Stomach (tissue), 9 donors: ENCODE measurements around the gene GPR32. TPM values are rescaled to one million over a fixed set of nuclear protein-coding genes. Genes with fewer than 3 reads are reported as not detected.

Experiments used
- DNase-seq, 2 donors: peaks; one replicate each; pipeline versions ENCODE4 v3.0.0 to v3.0.0-alpha.2; 2013 to 2019
- H3K27ac ChIP-seq, 5 donors: fragments of 200-600 bp in 4 of 5; sonication (generic) in 4 of 5; one replicate each; pipeline ENCODE4 v1.5.1; 2013 to 2019; ENCODE audit warnings: mild to moderate bottlenecking in 1 of 5, moderate library complexity in 1 of 5
- H3K27me3 ChIP-seq, 3 donors: fragments of 200-600 bp; sonication (generic); one replicate each; pipeline ENCODE4 v1.5.1; 2017 to 2019; ENCODE audit warnings: mixed run types in 1 of 3
- H3K36me3 ChIP-seq, 4 donors: fragments of 200-600 bp; sonication (generic); 1 replicate in 3 of 4; 2 replicates in 1 of 4; pipeline ENCODE4 v1.5.1; 2016 to 2019
- H3K4me1 ChIP-seq, 4 donors: fragments of 200-600 bp; sonication (generic); one replicate each; pipeline ENCODE4 v1.5.1; 2016 to 2019
- H3K4me3 ChIP-seq, 4 donors: fragments of 200-600 bp; sonication (generic) in 3 of 4; one replicate each; pipeline ENCODE4 v1.5.1; 2016 to 2019; ENCODE audit warnings: mild to moderate bottlenecking in 1 of 4
- H3K9me3 ChIP-seq, 4 donors: fragments of 200-600 bp; sonication (generic); one replicate each; pipeline ENCODE4 v1.5.1; 2016 to 2019
- CTCF ChIP-seq, 7 experiments: fragments of 450-650 bp in 4 of 7; fragments of 200-600 bp in 3 of 7; sonication (generic) in 3 of 7; IDR thresholded peaks; one replicate each; pipeline ENCODE4 v1.5.1; 2016 to 2019; ENCODE audit warnings: antibody characterized with exemption in 7 of 7, control low read depth in 2 of 7, mild to moderate bottlenecking in 1 of 7
- EP300 ChIP-seq: sonication (generic); formaldehyde crosslinking; IDR thresholded peaks from one replicate; pipeline ENCODE4 v1.6.1; 2017; ENCODE audit warnings: antibody characterized with exemption
- POLR2A ChIP-seq, 4 donors: fragments of 450-650 bp; IDR thresholded peaks; one replicate each; pipeline ENCODE4 v1.6.1; 2016; ENCODE audit warnings: antibody characterized with exemption in 4 of 4, control low read depth in 2 of 4, mild to moderate bottlenecking in 1 of 4, moderate library complexity in 1 of 4
- POLR2AphosphoS5 ChIP-seq, 3 donors: sonication (generic); formaldehyde crosslinking; IDR thresholded peaks; one replicate each; pipeline ENCODE4 v1.6.1; 2016; ENCODE audit warnings: antibody characterized with exemption in 3 of 3
- whole genome bisulfite sequencing, 5 donors: extraction: QIAGEN DNeasy Blood & Tissue Kit in 3 of 5; methylation state at CpG; one replicate each; pipeline versions ENCODE4 v1.1.5 to v1.1.7; 2013 to 2018; 5-methylcytosine and 5-hydroxymethylcytosine counted together
- intact Hi-C: fragments of 100-400 bp; cut with DNase I; formaldehyde crosslinking; loops from one replicate; pipeline ENCODE4 v1.15.1; 2023; ENCODE audit warnings: low total_unique reads
- polyA plus RNA-seq, 3 donors: library from polyadenylated mRNA; stranded (reverse); fragments of 200-250 nt; gene quantifications; one replicate each; pipeline ENCODE4 v1.2.3, GENCODE V29; 2013
- total RNA-seq, 5 donors: library from RNA; depleted of rRNA; stranded (reverse); fragments of >200 nt; gene quantifications; one replicate each; pipeline versions ENCODE4 v1.1.0 to v1.2.3, GENCODE V29; 2014 to 2016
- donor health status: healthy with polysubstance abuse.
- donor health status: Bipolar disorder and iron deficiency.
- donor health status: healthy.

GPR32 gene
- total and polyA plus RNA-seq, 8 donors = not detected

DNA sequence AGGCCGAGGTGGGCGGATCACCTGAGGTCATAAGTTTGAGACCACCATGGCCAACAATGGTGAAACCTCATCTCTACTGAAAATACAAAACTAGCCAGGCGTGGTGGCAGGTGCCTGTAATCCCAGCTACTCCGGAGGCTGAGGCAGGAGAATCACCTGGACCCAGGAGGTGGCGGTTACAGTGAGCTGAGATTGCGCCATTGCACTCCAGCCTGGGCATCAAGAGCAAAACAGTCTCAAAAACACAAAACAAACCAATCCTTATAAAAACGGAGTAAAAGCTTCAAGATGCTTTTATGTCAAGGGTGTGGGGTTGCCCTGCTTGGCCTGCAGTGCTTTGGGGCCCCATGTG lies 27.1 kb downstream of the GPR32 start:
- no peak for DNase-seq
- intact Hi-C loops = no loop called here
- Histone ChIP-seq H3K9me3 (no peaks in the 10 kb centered on the region), H3K4me3 (no peak overlapping the region), H3K36me3 (peaks cover 17 to 67% (median 63%) of the 10 kb centered on the region in 4 donors), H3K4me1 (peaks cover under 1 to 10% (median 6%) of the 10 kb centered on the region in 4 donors), H3K27me3 (peaks cover 0 to under 1% (median 0%) of the 10 kb centered on the region in 3 donors), H3K27ac (no peak overlapping the region)
- WGBS, 5 donors = 82 to 92% (median 90%) methylated on average over 7 of the region's 7 CpGs
- TF ChIP-seq POLR2AphosphoS5 (IDR thresholded peaks at IDR 0.05) = no peak
- no peak for TF ChIP-seq POLR2A (IDR thresholded peaks at IDR 0.05)
- TF ChIP-seq CTCF (IDR thresholded peaks at IDR 0.05) = no peak
- TF ChIP-seq EP300 = no peak

- Histone ChIP-seq H3K27ac (no peak overlapping the region), H3K36me3 (peaks cover 17 to 67% (median 63%) of the 10 kb centered on the region in 4 donors), H3K27me3 (no peaks in the 10 kb centered on the region), H3K4me1 (peaks cover 7 to 16% (median 12%) of the 10 kb centered on the region in 4 donors), H3K9me3 (no peaks in the 10 kb centered on the region), H3K4me3 (no peak overlapping the region)
- intact Hi-C loops = no loop called here
- TF ChIP-seq POLR2A (IDR thresholded peaks at IDR 0.05) (no peak), EP300 (no peak), POLR2AphosphoS5 (IDR thresholded peaks at IDR 0.05) (no peak), CTCF (IDR thresholded peaks at IDR 0.05) (no peak)
- no peak for DNase-seq
- 81 to 89% (median 85%) methylated on average over 6 to 18 of the region's 18 CpGs for WGBS, 5 donors
Observed at GRCh38 chr19:50797781-50798658, 27.8 kb downstream of the GPR32 start.

- intact Hi-C loops = no loop called here
- Histone ChIP-seq H3K4me3 (no peak overlapping the region), H3K9me3 (no peaks in the 10 kb centered on the region), H3K27ac (no peak overlapping the region), H3K27me3 (no peaks in the 10 kb centered on the region), H3K36me3 (peaks cover 17 to 67% (median 63%) of the 10 kb centered on the region in 4 donors), H3K4me1 (peaks cover 16 to 25% (median 21%) of the 10 kb centered on the region in 4 donors)
- 86 to 89% (median 87%) methylated on average over 11 to 21 of the region's 21 CpGs for WGBS, 5 donors
- DNase-seq = no peak
- TF ChIP-seq POLR2AphosphoS5 (IDR thresholded peaks at IDR 0.05) = no peak
- TF ChIP-seq EP300 = no peak
- no peak for TF ChIP-seq POLR2A (IDR thresholded peaks at IDR 0.05)
- TF ChIP-seq CTCF (IDR thresholded peaks at IDR 0.05) = no peak
Observed at GRCh38 chr19:50798659-50799546, 28.6 kb downstream of the GPR32 start.

- no peaks in the 10 kb centered on the region for H3K9me3 ChIP-seq
- no peaks in the 10 kb centered on the region for H3K27me3 ChIP-seq
- intact Hi-C loops = no loop called here
- WGBS, 5 donors = 69 to 87% (median 83%) methylated on average over 3 of the region's 3 CpGs
- no peak overlapping the region for H3K4me3 ChIP-seq
- no peak for TF ChIP-seq EP300
- no peak overlapping the region for H3K27ac ChIP-seq
- H3K4me1 ChIP-seq = peaks cover 18 to 28% (median 22%) of the 10 kb centered on the region in 4 donors
- peaks cover 17 to 67% (median 63%) of the 10 kb centered on the region in 4 donors for H3K36me3 ChIP-seq
- DNase-seq = no peak
Observed at GRCh38 chr19:50799547-50799851, 29.2 kb downstream of the GPR32 start.
